HPDE6-E6E7 (cell line): ENCODE measurements around the gene TENM3.
A peak's percentile ranks its signal among the peaks of the same experiment; 100 is the strongest.

Experiments
- DNase-seq: peaks from one replicate; pipeline ENCODE4 v3.0.0; 2011; ENCODE audit warnings: missing footprints; ENCODE audit errors: extremely low spot score

TENM3 gene

DNA sequence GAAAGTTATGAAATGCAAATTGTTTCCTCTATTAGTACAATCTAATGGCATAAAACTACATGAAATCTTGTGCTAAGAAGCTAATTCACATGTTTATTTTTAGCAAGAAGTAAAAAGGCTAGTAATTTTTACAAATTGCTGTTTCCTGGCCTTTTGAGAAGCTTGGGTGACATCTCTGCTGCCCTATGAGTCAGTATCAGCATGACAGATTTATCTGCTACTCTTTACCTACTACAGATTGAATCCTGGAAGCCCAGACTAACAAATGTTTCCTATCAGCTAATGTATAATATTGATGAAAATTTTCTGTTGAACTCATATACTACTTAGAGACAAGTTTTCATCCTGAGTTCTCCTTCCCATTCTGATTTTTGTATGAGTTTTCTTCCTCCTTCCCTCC, 441.6 kb downstream of the TENM3 start:
- DNase-seq = no peak

DNA sequence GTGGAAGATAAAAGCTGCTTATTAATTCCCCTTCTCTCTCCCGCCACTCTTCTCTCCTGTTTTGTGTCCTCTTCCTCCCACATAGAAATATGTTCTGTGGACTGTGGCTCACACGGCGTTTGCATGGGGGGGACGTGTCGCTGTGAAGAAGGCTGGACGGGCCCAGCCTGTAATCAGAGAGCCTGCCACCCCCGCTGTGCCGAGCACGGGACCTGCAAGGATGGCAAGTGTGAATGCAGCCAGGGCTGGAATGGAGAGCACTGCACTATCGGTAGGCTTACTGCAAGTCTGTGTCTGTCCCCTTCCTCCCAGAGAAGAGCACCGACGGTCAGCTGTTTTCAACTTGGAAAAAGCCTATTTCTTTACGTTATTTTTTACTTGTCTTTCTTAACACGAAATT, 444.9 kb downstream of the TENM3 start:
- DNase-seq = no peak

DNA sequence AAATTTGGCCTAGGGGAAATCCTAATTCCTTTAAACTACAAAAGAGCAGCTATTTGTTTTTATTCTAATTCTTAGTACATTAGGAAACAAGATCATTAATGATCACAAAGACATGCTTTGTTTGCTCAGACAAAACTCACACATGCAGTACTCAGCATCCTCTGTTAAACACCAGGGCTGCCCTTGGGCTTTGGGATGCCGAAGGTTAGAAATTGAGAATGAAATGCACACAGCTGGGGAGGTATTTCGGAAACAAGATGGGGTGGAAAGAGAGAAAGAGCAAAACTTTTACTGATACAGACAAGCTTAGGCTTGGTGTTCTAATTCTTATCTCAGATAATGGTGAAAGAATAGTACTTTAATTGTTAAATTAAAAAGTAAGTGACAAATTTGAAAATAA, 451.3 kb downstream of the TENM3 start:
- DNase-seq = no peak

DNA sequence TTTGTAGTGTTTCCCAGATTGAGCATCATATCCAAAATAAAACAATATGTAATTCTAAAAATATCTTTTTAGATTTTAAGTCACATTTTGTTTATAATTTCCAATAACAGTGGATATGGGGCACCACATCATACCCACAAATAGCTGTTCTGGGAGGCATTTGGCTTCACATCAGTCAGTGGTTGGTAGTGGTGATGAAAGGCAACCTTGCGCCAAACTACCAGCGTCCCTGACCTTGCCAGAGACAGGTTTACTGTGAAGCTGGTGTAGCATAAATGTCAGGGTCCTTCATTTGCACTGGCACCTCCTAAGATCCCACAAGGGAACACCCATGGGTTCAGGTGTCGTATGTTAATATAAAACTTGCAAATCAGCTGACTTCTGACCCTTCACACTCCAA, 451.8 kb downstream of the TENM3 start:
- no peak for DNase-seq

DNA sequence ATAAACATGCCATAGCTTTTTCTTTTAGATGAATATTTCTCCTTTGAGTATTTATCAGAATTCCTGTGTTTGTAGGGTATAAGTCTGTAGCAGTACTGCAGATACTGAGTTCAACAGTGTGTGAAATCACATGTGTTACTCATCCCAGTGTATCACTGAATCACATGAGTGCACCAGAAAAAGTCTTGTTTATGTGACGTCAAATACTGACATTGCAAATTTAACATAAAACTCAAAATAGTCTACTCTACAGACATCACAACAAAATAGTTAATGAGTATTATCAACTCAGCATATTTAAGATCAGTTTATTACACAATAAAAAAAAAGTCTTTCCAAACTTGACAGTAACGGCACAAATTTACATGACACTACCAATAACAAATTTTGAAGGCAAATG, 452.6 kb downstream of the TENM3 start:
- no peak for DNase-seq

DNA sequence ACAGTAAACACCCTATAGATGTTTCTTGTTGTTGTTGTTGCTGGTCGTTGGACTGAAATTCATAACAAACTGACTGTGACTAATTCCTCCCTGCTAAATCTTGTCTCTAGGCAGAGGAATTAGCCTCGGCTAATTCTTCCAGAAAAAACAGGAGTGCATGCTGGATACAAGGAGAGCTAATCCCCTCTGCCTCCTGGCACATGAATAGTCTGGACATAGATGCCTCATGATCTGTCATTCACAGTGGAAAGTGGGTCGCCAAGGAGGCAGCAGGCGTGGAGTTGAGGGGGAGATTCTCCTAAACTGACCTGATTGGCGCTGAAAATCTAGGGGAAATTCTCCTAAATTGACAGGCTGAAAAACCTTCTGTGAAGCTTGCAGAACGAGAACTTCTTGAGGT, 453.9 kb downstream of the TENM3 start:
- no peak for DNase-seq

DNA sequence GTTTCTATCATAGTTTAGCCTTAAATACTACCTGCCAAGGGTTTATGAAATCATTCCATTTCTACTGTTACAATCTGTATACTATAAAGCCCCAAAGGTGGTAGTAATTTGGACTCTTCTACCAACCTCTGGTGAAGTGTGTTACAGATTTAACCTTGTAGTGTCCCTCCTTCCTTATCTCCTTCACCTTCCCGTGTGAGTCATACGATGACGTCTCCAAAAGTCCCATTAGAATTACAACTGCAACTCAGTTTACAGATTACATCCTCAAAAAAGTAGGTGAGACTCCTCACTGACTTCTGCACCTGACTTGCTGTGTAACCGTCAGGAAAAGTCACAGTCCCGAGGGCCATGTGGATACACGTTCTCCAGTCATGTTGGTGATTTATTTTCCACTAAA, 455.0 kb downstream of the TENM3 start:
- DNase-seq = no peak

DNA sequence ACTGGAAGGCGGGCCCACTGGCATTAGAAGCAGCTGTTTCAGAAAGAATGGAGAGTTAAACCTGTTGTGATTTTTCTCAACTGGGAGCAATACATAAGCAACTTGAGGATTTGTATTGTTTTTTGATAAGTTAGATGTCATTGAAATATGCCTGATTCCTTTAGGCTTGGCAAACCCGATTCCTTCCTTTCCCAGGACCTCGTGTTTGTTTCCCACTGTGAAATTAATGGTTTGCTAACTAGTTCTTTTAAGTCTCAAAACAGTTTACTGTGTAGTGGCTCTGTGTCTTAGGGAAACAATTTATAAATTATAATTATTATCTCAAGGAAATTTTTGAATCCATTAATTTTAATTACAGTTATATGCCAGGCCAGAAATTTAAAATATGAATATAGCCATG, 456.0 kb downstream of the TENM3 start:
- no peak for DNase-seq

DNA sequence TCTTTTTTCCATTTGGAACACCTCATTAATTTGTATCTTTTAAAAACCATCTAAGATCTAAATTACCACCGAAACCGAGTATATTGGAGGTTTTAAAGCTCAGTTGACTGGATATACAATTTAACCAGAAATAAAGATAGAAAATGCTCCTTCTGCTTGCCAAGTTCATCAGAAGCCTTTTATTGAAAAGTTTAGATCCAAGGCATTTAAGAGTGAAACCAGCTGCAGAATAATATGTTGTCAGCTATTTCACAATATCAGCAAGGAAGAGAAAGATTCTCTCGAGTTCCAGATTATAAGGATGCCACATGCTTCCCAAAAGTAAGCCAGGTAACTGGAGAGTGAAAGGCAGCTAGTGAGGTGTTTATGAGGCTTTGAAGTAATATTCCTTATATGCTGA, 456.6 kb downstream of the TENM3 start:
- no peak for DNase-seq

DNA sequence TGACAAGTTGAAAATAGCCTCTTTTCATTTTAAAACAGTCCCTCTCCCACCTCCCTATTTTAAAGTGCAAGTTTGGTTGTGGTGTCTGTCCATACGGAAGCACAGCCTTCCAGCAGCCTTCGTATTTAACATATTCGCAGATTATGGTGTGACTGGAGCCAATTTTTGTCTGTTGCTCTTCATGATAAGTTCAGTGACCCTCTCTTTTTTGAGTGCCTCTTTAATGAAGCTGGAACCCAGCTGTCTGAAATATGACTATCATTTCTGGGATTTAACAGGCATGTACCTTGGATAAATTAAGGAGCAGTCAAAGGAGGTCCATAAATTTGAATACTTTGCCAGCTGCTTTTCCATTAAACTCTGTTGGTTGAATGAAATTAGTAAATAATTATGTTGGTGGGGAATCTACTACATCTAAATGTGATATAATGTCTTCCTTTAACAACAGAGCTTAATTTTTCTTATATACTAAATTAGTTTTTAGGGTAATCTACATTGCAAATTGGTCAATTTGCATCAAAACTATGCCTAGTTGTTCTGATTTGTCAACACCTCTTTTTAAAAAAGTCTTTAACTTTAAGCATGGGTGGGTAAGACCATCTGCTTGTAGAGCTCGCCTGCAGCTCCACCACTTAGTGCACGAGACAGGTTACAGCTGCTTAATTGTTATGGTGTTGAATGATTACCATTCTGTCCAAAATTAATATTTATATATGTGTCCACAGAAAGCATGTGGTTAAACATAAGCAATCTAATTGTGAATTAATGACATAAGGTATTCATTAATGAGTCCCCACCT, 457.4 kb downstream of the TENM3 start:
- DNase-seq = no peak

DNA sequence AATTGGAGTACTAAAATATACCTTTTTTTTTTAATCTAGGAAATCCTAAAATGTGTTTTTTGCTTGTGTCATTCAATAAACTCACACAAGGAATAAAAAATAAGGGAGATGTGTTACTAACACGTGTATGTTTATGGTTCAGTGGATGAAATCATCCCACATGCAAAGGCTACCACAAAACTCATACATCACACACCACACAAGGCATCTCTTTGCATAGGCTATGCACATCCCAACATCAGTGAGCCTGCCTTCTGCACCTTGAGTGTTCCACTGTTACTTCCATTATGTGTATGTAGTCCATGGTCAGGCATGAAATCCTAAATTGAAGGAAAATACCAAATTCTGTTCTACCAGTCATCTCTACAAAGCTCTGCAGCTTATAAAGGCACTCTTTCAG, 460.9 kb downstream of the TENM3 start:
- DNase-seq = no peak

DNA sequence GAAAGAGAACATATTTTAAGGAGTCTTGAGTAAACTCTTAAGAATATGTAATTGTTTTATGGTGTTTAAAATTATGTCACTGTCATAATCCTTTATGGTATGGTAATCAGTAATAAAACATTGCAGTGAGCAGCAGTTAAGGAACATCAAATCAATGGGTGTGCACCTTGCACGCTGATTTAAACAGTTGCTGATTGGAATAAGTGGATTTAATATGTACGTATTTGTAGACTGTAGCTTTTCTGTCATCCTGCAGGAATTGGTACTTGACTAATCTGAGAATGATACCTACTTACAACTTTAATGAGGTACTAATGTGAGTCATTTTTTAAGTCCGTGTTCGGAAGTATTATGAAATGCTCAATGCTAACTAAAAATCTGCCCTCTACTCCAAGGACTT, 461.7 kb downstream of the TENM3 start:
- no peak for DNase-seq

DNA sequence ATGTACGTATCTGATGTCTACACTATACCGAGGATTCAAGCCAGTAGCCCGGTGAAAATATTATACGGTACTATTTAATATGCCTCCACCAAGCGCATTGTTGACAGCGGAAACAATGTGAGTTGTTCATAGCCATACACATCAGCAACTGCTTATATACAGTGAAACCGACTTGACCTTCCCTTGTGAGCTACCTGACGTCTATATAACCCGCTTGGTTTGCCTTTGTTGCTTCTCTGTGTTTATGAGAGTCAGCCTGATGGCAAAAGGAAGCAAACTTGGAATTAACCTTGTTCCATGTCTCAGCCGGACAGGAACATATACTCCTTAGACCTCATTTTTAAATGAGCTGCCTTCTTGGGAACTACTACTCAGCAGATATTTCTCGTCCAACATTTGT, 462.2 kb downstream of the TENM3 start:
- DNase-seq = no peak

DNA sequence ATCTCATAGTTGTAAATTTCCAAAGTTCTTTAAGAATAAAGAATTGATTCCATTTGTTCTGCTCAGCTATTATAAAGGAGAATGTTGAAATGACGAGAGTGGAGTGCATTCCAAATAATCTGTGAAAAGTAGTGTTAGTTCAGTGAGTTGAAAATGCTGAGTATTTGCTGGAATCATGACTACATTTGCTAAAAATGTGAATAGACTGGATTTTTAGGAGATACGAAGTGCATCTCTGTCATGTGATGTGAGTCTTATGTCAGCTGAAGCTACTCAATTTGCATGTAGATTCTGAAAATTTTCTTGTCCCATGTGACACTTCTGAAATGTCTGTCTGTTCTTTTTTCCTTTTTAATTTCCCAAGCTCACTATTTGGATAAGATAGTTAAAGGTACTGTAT, 468.0 kb downstream of the TENM3 start:
- no peak for DNase-seq

DNA sequence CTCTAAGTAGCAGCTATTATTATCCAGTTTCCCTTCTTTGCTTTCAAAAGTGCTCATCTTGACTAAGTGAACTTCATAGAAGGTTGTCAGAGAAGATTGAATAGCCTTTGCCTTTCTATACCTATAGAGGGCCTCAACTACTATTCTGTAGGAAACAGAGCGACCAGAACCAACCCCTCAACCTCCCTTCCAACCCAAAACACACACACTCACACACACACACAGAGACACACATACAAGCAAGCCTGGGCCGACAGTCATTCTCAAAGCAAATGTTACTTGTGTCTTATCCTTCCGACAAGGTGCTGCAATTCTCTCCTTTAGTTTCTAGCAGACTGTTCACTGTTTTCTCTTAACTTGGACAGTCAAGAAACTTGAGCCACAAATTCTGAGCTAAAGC, 472.3 kb downstream of the TENM3 start:
- no peak for DNase-seq

DNA sequence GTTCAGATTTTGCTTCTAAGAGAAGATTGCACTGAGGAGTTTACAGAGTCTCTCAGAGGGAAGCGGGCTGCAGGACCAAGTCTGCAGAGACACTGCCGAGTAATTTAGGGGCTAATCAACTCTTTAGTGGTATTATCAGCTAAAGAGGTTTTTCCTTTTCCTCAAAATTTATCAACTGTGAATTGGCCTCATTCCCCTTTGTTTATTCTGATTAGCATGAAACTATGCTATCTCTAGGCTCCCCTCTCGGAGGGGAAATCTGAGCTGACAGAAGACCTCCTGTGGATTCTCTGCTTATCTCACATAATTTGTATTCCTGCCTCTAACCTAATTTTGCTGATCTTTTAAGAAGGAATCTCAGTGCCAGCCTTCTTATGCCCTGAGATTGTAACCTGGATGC, 473.0 kb downstream of the TENM3 start:
- DNase-seq = no peak

DNA sequence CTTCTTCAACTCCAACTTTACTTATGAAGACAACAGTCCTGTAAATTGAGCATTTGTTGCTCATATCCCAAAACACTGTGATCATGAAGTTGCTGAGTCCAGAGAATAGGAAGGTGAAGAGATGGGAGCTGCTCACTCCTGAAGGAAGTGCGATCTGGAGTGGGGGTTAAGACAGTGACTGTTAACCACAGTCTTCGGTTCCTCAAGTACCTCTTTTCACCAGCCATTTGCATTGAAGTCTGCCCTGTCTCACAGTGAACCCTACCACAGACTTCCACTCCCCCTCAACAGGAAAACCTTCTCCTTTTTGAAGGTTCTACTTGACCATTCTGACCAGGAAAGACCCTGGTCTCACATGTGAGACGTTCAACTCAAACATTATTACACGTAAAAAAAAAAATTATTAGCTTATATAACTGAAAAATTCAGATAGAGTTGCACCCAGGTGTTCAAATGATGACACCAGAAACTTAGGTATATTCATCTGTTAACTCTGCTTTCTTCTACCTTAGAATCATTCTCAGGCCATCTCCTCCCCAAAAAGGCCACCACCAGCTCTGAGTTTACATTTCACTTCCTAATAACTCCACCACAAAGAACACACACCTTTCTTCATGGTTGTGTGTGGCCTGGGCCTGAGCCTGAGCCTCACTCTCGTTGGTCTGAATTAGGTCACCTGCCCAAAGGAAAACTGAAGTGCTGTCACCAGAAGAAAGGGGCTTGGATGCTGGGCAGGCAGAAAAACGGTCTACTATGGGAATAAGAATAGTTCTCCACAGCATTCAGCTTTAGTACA, 474.8 kb downstream of the TENM3 start:
- DNase-seq = no peak

DNA sequence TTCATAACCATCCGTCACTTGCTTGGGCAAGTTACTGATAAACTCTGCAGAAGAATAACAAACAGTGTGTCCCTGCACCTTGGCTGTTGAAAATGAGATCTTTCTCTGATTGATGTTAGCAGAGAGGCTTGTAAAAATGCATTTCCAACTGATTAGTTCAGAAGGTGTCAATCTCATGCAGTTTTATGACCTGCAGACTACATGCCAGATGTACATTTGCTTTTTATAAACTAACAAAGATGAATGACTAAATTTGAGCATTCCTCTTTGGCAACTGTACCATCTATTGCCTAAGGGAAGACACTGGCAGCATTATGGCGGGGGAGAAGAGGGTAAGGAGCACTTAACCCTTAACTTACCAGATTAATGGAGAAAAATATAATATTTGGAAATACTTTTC, 481.2 kb downstream of the TENM3 start:
- no peak for DNase-seq

DNA sequence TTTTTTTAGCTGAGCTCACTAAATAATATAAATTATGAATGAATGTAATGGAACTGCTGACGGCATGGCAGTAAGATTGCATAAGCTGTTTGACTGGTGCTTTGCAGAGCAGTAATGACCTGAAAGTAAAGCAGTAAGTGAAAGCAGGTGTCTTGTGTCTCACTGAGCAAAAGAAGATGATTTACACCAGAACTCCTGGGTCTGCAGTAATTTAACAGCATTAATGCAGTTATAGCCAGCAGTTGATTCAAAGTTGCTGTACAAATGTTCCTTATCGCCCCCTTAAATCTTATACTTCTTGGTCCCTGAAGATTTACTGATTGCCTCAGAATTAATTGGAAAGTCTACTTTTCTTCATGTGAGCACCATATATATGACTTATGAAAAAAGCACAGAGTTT, 486.3 kb downstream of the TENM3 start:
- DNase-seq = no peak

DNA sequence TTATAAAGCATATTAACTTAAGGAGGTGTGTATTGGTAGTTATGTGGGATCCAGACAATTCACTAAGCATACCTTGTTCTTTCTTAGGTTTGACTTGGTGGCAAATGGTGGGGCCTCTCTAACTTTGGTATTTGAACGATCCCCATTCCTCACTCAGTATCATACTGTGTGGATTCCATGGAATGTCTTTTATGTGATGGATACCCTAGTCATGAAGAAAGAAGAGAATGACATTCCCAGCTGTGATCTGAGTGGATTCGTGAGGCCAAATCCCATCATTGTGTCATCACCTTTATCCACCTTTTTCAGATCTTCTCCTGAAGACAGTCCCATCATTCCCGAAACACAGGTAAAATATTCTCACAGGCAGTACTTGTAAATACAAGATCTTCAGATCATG, 487.6 kb downstream of the TENM3 start:
- DNase-seq = no peak

DNA sequence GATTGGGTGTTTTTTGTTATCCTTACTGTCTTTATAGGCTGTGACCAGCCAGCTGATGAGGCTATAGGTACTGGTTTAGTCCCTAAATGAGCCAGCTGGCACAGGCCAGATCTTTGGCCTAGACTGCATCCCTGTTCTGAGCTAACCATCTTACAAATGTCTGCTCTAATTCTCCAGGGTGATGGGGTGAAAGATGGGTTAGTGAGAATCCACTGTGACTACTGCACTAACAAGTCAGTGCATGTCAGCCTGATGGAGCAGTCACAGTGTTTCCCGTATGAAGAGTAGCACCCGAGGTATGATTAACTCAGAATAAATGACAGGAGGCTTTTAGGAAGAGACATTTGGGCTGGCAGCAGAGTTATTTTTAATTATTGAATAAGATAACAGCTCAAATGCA, 493.0 kb downstream of the TENM3 start:
- peak; percentile 86 for DNase-seq

DNA sequence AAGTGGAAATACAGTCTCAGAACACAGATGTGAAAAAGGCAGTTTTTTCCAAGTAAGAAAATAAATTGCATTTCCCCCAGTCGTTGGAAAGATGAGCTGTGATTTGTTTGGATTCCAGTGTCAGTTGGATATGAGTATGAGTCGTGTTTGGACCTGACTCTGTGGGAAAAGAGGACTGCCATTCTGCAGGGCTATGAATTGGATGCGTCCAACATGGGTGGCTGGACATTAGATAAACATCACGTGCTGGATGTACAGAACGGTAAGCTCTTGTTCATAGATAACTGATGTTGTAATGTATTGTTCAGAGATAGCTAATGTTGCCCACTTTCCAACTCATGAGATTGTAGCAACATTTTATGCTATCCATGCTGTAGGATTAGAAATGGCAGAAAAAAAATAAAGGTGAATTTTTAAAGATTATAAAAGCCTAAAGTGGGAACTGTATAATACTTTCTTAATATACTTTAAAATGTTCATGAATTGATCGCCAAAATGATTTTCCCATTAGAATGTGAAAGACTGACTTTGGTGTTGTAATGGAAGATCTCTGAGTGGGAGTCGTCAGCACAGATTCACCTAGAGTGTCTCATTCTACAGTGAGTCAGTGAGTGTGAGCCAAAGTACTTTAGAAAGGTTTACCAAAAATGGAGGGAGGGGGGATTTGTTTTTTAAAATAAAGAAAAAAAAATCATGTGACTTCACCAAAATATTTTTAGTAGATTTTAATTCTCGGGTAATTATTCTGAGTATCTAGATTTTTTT, 495.3 kb downstream of the TENM3 start:
- DNase-seq = no peak

DNA sequence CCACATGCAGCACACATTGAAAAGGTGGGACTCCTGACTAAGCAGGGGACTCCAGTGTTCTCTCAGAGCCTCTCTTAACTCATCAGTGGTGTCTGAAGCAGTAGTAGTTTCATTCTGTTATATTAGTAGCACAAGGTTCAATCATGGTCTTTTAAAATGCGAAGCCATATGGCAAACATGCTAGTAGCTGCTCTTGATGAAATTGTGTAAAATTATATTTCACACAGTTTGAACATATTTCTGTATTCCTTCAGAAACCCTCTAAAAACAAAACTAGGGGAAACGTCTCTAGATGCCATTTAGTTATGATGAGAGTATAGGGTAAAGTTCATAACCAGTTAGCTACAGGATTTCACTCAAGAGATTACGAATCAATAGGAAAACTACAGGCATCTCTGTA, 497.1 kb downstream of the TENM3 start:
- no peak for DNase-seq
